GM12878 (cell line): Measurements from ENCODE around the gene SPRY1. TPM values are rescaled to one million over a fixed set of nuclear protein-coding genes. Genes with fewer than 3 reads are reported as not detected.

Experiments used
- ATAC-seq: fragments of 200-7000 bp; cut with Tn5 transposase; 3 replicates; pipeline ENCODE4 v1.9.1; 2020; ENCODE audit warnings: mild to moderate bottlenecking, moderate library complexity
- BruUV-seq: library from RNA; stranded (reverse); fragments of 400-500 nt; replicated peaks from 2 replicates; lab custom pipeline; 2021; lab: Mats Ljungman, UMichigan
- CTCF ChIA-PET: fragments of 300-600 bp; sonication (Branson Sonifier 250); formaldehyde crosslinking; extraction: SDS; loops from one replicate; lab custom pipeline; 2021; ENCODE audit warnings: inconsistent platforms; lab: Yijun Ruan, JAX
- POLR2A ChIA-PET: fragments of 350-600 bp; formaldehyde crosslinking; extraction: SDS; loops from one replicate; lab custom pipeline; 2021; ENCODE audit warnings: inconsistent platforms; lab: Charles Lee
- RAD21 ChIA-PET: fragments of 300-600 bp; sonication (Branson Sonifier 250); formaldehyde crosslinking; loops from one replicate; lab custom pipeline; 2023; ENCODE audit warnings: antibody characterized with exemption; ENCODE audit not compliant: unreplicated experiment; lab: Charles Lee
- SMC1A ChIA-PET: fragments of 300-600 bp; sonication (Branson Sonifier 250); formaldehyde crosslinking; loops from one replicate; lab custom pipeline; 2023; ENCODE audit not compliant: unreplicated experiment, uncharacterized antibody; lab: Charles Lee
- DNase-seq: peaks from one replicate; pipeline ENCODE4 v3.0.0-alpha.2; 2011; ENCODE audit warnings: low read depth, low spot score
- FAIRE-seq: peaks from 3 replicates; lab custom pipeline; 2011; peaks lifted over from hg19 to GRCh38; lab: Jason Lieb, UNC
- H2AFZ ChIP-seq: 2 replicates; pipeline ENCODE4 v1.6.0; 2011; ENCODE audit warnings: low read depth, low read length, control low read depth; ENCODE audit not compliant: control insufficient read depth
- H3K27ac ChIP-seq: 2 replicates; pipeline ENCODE4 v1.5.1; 2011; ENCODE audit warnings: control low read depth; ENCODE audit not compliant: control insufficient read depth, insufficient read depth
- H3K27me3 ChIP-seq, 2 experiments: replicated peaks in 1 of 2; 2 replicates each; pipeline versions ENCODE4 v1.6.0 to v1.6.1; 2011; ENCODE audit warnings: low read length in 1 of 2; ENCODE audit not compliant: control insufficient read depth in 2 of 2, insufficient read depth in 2 of 2
- H3K36me3 ChIP-seq, 2 experiments: 2 replicates each; pipeline ENCODE4 v1.5.1; 2011; ENCODE audit warnings: low read length in 1 of 2; ENCODE audit not compliant: control insufficient read depth in 2 of 2, insufficient read depth in 2 of 2
- H3K4me1 ChIP-seq: 2 replicates; pipeline ENCODE4 v1.6.1; 2011; ENCODE audit warnings: mild to moderate bottlenecking, low read length, moderate library complexity, mixed read lengths; ENCODE audit not compliant: control insufficient read depth, insufficient read depth
- H3K4me2 ChIP-seq: 2 replicates; pipeline ENCODE4 v1.6.0; 2011; ENCODE audit warnings: control low read depth; ENCODE audit not compliant: control insufficient read depth, insufficient read depth
- H3K4me3 ChIP-seq: fragments of 200-600 bp; sonication (generic); 2 replicates; pipeline ENCODE4 v1.5.1; 2016
- H3K79me2 ChIP-seq: 2 replicates; pipeline ENCODE4 v1.6.0; 2011; ENCODE audit warnings: low read length; ENCODE audit not compliant: control insufficient read depth, insufficient read depth
- H3K9ac ChIP-seq: 2 replicates; pipeline ENCODE4 v1.8.0; 2011; ENCODE audit warnings: low read length, control low read depth, mixed read lengths; ENCODE audit not compliant: control insufficient read depth, insufficient read depth
- H3K9me3 ChIP-seq: replicated peaks from 3 replicates; pipeline ENCODE4 v1.5.1; 2011; ENCODE audit warnings: mild to moderate bottlenecking, low read length; ENCODE audit not compliant: control insufficient read depth, insufficient read depth
- H4K20me1 ChIP-seq: 2 replicates; pipeline ENCODE4 v1.6.0; 2011; ENCODE audit not compliant: control insufficient read depth, insufficient read depth
- ELK1 ChIP-seq: IDR thresholded peaks from 2 replicates; pipeline ENCODE4 v1.6.1; 2012; ENCODE audit warnings: low read depth, low read length, improper control_type of control experiment
- FOXM1 ChIP-seq: IDR thresholded peaks from 2 replicates; pipeline ENCODE4 v1.6.1; 2012; ENCODE audit warnings: low read depth, mild to moderate bottlenecking, inconsistent platforms, low read length, moderate library complexity
- IRF4 ChIP-seq: IDR thresholded peaks from 2 replicates; pipeline ENCODE4 v1.6.1; 2011; ENCODE audit warnings: low read depth, low read length
- JUNB ChIP-seq: IDR thresholded peaks from 2 replicates; pipeline ENCODE4 v1.6.1; 2016; ENCODE audit warnings: antibody characterized with exemption, mild to moderate bottlenecking
- KDM1A ChIP-seq: fragments of 200-600 bp; sonication (generic); IDR thresholded peaks from 2 replicates; pipeline ENCODE4 v1.6.1; 2016; ENCODE audit warnings: borderline replicate concordance
- NFYB ChIP-seq: IDR thresholded peaks from 2 replicates; pipeline ENCODE4 v1.6.1; 2011; ENCODE audit warnings: low read depth, mild to moderate bottlenecking, low read length, improper control_type of control experiment, moderate library complexity; ENCODE audit not compliant: insufficient read depth
- NR2C2 ChIP-seq: IDR thresholded peaks from 2 replicates; pipeline ENCODE4 v1.6.1; 2011; ENCODE audit warnings: borderline replicate concordance, low read depth; ENCODE audit not compliant: control insufficient read depth, insufficient read length
- POLR2AphosphoS2 ChIP-seq: IDR thresholded peaks from 2 replicates; pipeline ENCODE4 v1.6.1; 2011; ENCODE audit warnings: low read depth, mild to moderate bottlenecking, low read length, improper control_type of control experiment, moderate library complexity
- SREBF2 ChIP-seq: IDR thresholded peaks from 2 replicates; pipeline ENCODE4 v1.6.1; 2012; ENCODE audit warnings: mild to moderate bottlenecking, low read length
- TCF12 ChIP-seq: IDR thresholded peaks from 2 replicates; pipeline ENCODE4 v1.6.1; 2011; ENCODE audit warnings: low read depth, mild to moderate bottlenecking, low read length
- TCF3 ChIP-seq: IDR thresholded peaks from 2 replicates; pipeline ENCODE4 v1.6.1; 2012; ENCODE audit warnings: low read depth, mild to moderate bottlenecking, low read length, borderline replicate concordance; ENCODE audit not compliant: insufficient read depth
- YY1 ChIP-seq: IDR thresholded peaks from 2 replicates; pipeline ENCODE4 v1.6.1; 2011; ENCODE audit warnings: low read depth, mild to moderate bottlenecking, low read length
- ZNF207 ChIP-seq: fragments of 450-650 bp; IDR thresholded peaks from 2 replicates; pipeline ENCODE4 v1.6.1; 2014; ENCODE audit warnings: antibody characterized with exemption, mild to moderate bottlenecking, borderline replicate concordance
- ZSCAN29 ChIP-seq: fragments of 450-650 bp; IDR thresholded peaks from 2 replicates; pipeline ENCODE4 v1.6.1; 2017; ENCODE audit warnings: mild to moderate bottlenecking, moderate library complexity
- WGBS: methylation state at CpG from one replicate; pipeline ENCODE4 v1.1.6; 2016; ENCODE audit warnings: low lambda C conversion rate; ENCODE audit not compliant: insufficient replicate concordance, insufficient coverage; ENCODE audit errors: missing lambda C conversion rate; 5-methylcytosine and 5-hydroxymethylcytosine counted together
- in situ Hi-C: fragments of 300-500 bp; cut with MboI; formaldehyde crosslinking; loops from 9 replicates; pipeline ENCODE4 v1.14.3; 2018; ENCODE audit warnings: mixed read lengths
- intact Hi-C: fragments of 100-400 bp; cut with micrococcal nuclease; formaldehyde crosslinking; loops from one replicate; pipeline ENCODE4 v1.14.2; 2022; ENCODE audit not compliant: unreplicated experiment
- polyA plus RNA-seq, 11 experiments: library from polyadenylated mRNA; depleted of rRNA in 4 of 11; unstranded in 6 of 11; stranded (reverse) in 5 of 11; fragments of >200 nt; fragmentation: Nextera tagmentation in 4 of 11; fragmentation: Illumina TruSeq in 1 of 11; extraction: Ambion mirVana in 4 of 11; extraction: Trizol in 1 of 11; gene quantifications; 1 replicate in 1 of 11; 2 replicates in 10 of 11; pipeline versions ENCODE4 v1.2.1 to v1.2.3, GENCODE V29; 2011 to 2016; ENCODE audit warnings: inconsistent platforms in 2 of 11, missing spikeins in 2 of 11, low read depth in 1 of 11
- total RNA-seq, 4 experiments: library from RNA; depleted of rRNA in 3 of 4; stranded (reverse); fragments of >200 nt in 3 of 4; fragmentation: Illumina TruSeq in 1 of 4; extraction: Trizol in 1 of 4; gene quantifications; 2 replicates each; pipeline versions ENCODE4 v1.2.1 to v1.2.3, GENCODE V29; 2013 to 2021
- TF ChIP-seq, protein P1 (sequence below): IDR thresholded peaks from 2 replicates; pipeline ENCODE4 v1.6.1; 2012; ENCODE audit warnings: mild to moderate bottlenecking, low read depth, low read length

Gene SPRY1
- total and polyA plus RNA-seq, 10 of the 15 experiments (the other 5 are each of a cell fraction or from before 2014, with no cell fraction given), result 0.05 to 5.7 (median 0.23) TPM; not detected in 2

GRCh38 chr4:123433573-123433972 is 37.0 kb downstream of the SPRY1 start:
- no peak for TF ChIP-seq NR2C2
- no peak for TF ChIP-seq IRF4
- no peak for TF ChIP-seq YY1
- WGBS, result 79% methylated on average over 7 of the region's 7 CpGs
- Histone ChIP-seq H3K9me3 (no peaks in the 10 kb centered on the region), H3K27me3 (no peaks in the 10 kb centered on the region), H3K4me2 (no peak overlapping the region), H3K9ac (no peak overlapping the region), H3K79me2 (no peaks in the 10 kb centered on the region), H4K20me1 (no peaks in the 10 kb centered on the region), H2AFZ (no peak overlapping the region), H3K36me3 (no peaks in the 10 kb centered on the region), H3K27ac (no peak overlapping the region), H3K4me3 (no peak overlapping the region), H3K4me1 (no peaks in the 10 kb centered on the region)
- ChIA-PET CTCF (interaction anchor here (1.5 kb wide), 1 partner anchor 34 kb away, joined by 5 read pairs; no protein-coding TSS in a partner anchor), SMC1A (interaction anchor here (1.5 to 1.7 kb wide), 2 partner anchors 10 to 89 kb away, joined by 3 to 4 read pairs; no protein-coding TSS in a partner anchor), POLR2A (no interaction called here), RAD21 (no interaction called here)
- in situ Hi-C loops, result no loop called here
- FAIRE-seq (no peak), ATAC-seq (no peak), DNase-seq (no peak)
- no TSS peak for BruUV-seq
- intact Hi-C loops, result no loop called here

DNA sequence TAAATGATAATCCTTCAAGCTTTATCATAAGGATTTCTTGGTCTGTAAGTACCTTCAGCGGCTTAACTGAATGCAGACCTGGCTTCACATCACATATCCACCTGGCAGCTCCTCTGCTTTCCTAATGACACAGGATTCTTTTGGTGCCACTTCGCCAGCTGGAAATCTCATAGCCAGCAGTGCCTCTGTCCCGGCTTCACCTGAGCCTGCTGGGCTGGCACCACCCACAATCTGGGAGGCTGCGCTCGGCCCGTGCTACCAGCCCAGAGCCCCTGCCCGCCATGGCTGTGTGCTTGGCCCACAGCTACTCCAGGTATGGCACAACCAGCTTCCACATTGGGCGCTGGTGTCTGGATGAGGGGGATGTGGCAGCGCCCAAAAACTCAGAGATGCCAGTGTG is 37.4 kb downstream of the SPRY1 start:
- Histone ChIP-seq H3K9ac (no peak overlapping the region), H3K79me2 (no peaks in the 10 kb centered on the region), H3K36me3 (no peaks in the 10 kb centered on the region), H2AFZ (no peak overlapping the region), H3K4me2 (no peak overlapping the region), H3K27me3 (no peaks in the 10 kb centered on the region), H3K4me3 (no peak overlapping the region), H4K20me1 (no peaks in the 10 kb centered on the region), H3K4me1 (no peaks in the 10 kb centered on the region), H3K27ac (no peak overlapping the region), H3K9me3 (no peaks in the 10 kb centered on the region)
- ChIA-PET POLR2A (no interaction called here), RAD21 (no interaction called here), CTCF (interaction anchor here (1.5 kb wide), 1 partner anchor 34 kb away, joined by 5 read pairs; no protein-coding TSS in a partner anchor), SMC1A (interaction anchor here (1.0 to 1.7 kb wide), 4 partner anchors 11 to 89 kb away, joined by 3 to 4 read pairs (median 3); no protein-coding TSS in a partner anchor)
- in situ Hi-C loops (no loop called here), intact Hi-C loops (no loop called here)
- WGBS, result 49% methylated on average over 9 of the region's 9 CpGs
- BruUV-seq, result no TSS peak
- ATAC-seq (no peak), DNase-seq (no peak), FAIRE-seq (no peak)
- TF ChIP-seq, protein P1, sequence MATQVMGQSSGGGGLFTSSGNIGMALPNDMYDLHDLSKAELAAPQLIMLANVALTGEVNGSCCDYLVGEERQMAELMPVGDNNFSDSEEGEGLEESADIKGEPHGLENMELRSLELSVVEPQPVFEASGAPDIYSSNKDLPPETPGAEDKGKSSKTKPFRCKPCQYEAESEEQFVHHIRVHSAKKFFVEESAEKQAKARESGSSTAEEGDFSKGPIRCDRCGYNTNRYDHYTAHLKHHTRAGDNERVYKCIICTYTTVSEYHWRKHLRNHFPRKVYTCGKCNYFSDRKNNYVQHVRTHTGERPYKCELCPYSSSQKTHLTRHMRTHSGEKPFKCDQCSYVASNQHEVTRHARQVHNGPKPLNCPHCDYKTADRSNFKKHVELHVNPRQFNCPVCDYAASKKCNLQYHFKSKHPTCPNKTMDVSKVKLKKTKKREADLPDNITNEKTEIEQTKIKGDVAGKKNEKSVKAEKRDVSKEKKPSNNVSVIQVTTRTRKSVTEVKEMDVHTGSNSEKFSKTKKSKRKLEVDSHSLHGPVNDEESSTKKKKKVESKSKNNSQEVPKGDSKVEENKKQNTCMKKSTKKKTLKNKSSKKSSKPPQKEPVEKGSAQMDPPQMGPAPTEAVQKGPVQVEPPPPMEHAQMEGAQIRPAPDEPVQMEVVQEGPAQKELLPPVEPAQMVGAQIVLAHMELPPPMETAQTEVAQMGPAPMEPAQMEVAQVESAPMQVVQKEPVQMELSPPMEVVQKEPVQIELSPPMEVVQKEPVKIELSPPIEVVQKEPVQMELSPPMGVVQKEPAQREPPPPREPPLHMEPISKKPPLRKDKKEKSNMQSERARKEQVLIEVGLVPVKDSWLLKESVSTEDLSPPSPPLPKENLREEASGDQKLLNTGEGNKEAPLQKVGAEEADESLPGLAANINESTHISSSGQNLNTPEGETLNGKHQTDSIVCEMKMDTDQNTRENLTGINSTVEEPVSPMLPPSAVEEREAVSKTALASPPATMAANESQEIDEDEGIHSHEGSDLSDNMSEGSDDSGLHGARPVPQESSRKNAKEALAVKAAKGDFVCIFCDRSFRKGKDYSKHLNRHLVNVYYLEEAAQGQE, result no peak
- no peak for TF ChIP-seq SREBF2
- TF ChIP-seq ELK1, result no peak
- no peak for TF ChIP-seq ZSCAN29
- TF ChIP-seq NFYB, result no peak
- TF ChIP-seq TCF12, result no peak
- TF ChIP-seq POLR2AphosphoS2, result no peak
- TF ChIP-seq JUNB, result no peak
- TF ChIP-seq FOXM1, result no peak
- no peak for TF ChIP-seq KDM1A
- TF ChIP-seq ZNF207, result no peak
- TF ChIP-seq TCF3, result no peak
